Adrenal gland (tissue), 5 donors: ENCODE data around the gene C6orf52.

ENCODE experiments used
- CTCF ChIP-seq, 6 experiments: fragments of 450-650 bp in 4 of 6; fragments of 200-600 bp in 2 of 6; sonication (generic) in 1 of 6; IDR thresholded peaks; 1 replicate in 5 of 6; 2 replicates in 1 of 6; pipeline versions ENCODE4 v1.5.1 to v1.8.0; 2016 to 2021; ENCODE audit warnings: antibody characterized with exemption in 6 of 6, mild to moderate bottlenecking in 2 of 6, moderate library complexity in 1 of 6
- POLR2A ChIP-seq, 2 donors: fragments of 450-650 bp; IDR thresholded peaks; one replicate each; pipeline ENCODE4 v1.6.1; 2017; ENCODE audit warnings: antibody characterized with exemption in 2 of 2, mild to moderate bottlenecking in 2 of 2, moderate library complexity in 1 of 2
- donor health status: DM: no; HTN: no; CAD: no.

- TF ChIP-seq CTCF (IDR thresholded peaks at IDR 0.05) = no peak
- TF ChIP-seq POLR2A (IDR thresholded peaks at IDR 0.05) = no peak
These were observed 2.2 kb upstream of the C6orf52 start for GRCh38 chr6:10696655-10697054.
